ENCODE data around the gene PSMD11. TPM values are rescaled to one million over a fixed set of nuclear protein-coding genes. Genes with fewer than 3 reads are reported as not detected.

The PSMD11 gene
- polyA plus RNA-seq, 1 donor, result 57.1 TPM

DNA sequence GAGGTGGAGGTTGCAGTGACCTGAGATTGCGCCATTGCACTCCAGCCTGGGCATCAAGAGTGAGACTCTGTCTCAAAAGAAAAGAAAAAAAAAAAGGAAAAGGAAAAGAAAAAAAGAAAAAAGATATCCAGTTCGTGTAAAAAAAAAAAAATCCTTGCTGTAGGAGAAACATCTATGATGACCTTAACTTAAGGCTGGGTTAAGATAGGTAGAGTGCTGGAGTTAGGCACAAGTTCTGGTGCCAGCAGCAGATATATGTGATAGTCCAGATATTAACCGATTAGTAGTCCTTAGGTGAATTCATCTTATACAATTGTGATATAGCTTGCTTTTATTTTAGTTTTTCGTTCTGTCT lies 17.2 kb downstream of the PSMD11 start:
- Histone ChIP-seq H3K4me1 (ENCODE audit: control insufficient read depth, insufficient read depth, low read length) (peaks cover 6% of the 10 kb centered on the region), H3K9me3 (ENCODE audit: control insufficient read depth, low read depth, low read length) (no peaks in the 10 kb centered on the region), H3K27me3 (ENCODE audit: control insufficient read depth, insufficient read depth, low read length) (no peaks in the 10 kb centered on the region), H3K27ac (ENCODE audit: low read length) (no peak overlapping the region), H3K36me3 (ENCODE audit: control insufficient read depth, insufficient read depth, low read length) (peaks cover 37% of the 10 kb centered on the region), H3K4me3 (ENCODE audit: low read length) (no peak overlapping the region)
- WGBS (ENCODE audit: insufficient coverage, low lambda C conversion rate), result 80% methylated on average over 2 of the region's 4 CpGs
- DNase-seq, result no peak

DNA sequence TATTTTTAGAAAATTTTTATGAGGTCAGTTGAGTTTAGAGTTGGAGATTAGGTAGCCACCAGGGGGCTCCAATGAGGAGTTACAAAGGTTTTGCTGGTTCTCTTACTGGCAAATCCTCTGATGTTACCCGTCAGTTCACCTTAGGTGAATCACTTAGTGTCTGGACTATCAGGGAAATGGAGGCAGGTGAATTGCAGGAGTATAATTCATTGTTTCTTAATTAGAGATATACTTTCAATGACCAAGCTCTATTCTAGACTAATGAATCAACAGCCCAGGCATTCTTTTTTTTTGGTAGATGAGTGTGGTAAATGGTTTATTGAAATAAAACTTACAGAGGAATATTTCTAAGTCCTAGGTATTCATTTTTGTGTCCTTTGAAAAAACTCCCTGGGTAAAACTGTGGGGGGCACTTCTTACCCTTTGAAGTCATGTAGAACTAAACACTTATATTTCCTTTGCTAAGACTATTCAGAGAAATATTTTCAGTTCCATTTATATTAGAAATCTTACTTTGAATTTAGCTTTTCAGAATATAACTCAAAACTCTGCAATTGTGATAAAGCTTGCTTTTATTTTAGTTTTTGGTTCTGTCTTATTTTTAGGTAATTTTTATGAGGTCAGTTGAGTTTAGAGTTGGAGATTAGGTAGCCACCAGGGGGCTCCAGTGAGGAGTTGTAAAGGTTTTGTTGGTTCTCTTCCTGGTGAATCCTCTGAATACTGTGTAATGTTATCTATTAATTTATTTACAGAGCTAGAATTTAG lies 17.7 kb downstream of the PSMD11 start:
- DNase-seq, result peak in 1 of 2 donors; percentile 29

DNA sequence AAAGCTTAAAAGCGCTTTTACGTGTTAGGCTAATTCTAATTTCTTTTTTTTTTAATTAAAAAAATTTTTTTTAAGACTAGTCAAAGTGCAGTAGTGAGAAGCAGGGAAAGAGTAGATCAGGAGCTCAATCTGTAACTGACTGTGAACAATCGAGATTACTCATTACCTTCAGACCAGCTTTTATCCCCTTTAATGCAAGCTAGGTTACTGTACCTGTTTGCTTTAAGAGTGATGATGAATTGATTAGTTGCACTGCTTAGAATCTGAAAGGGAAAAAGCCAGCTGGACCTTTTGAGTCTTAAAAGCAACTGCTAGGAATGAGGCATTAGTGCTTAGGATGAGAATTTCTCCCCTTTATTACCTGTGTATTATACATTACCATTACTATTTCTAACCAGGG lies 19.0 kb downstream of the PSMD11 start:
- Histone ChIP-seq H3K27ac (ENCODE audit: low read length) (no peak overlapping the region), H3K27me3 (ENCODE audit: control insufficient read depth, insufficient read depth, low read length) (no peaks in the 10 kb centered on the region), H3K36me3 (ENCODE audit: control insufficient read depth, insufficient read depth, low read length) (peaks cover 43% of the 10 kb centered on the region), H3K4me1 (ENCODE audit: control insufficient read depth, insufficient read depth, low read length) (peaks cover 1% of the 10 kb centered on the region), H3K9me3 (ENCODE audit: control insufficient read depth, low read depth, low read length) (no peaks in the 10 kb centered on the region), H3K4me3 (ENCODE audit: low read length) (no peak overlapping the region)
- no peak for DNase-seq
- WGBS (ENCODE audit: insufficient coverage, low lambda C conversion rate), result no CpG with 5 or more reads among the region's 3 CpGs

More for the DNA sequence above, 17.7 kb downstream of the PSMD11 start:
- Histone ChIP-seq H3K27ac (ENCODE audit: low read length) (no peak overlapping the region), H3K4me3 (ENCODE audit: low read length) (no peak overlapping the region), H3K9me3 (ENCODE audit: control insufficient read depth, low read depth, low read length) (no peaks in the 10 kb centered on the region), H3K27me3 (ENCODE audit: control insufficient read depth, insufficient read depth, low read length) (no peaks in the 10 kb centered on the region), H3K36me3 (ENCODE audit: control insufficient read depth, insufficient read depth, low read length) (peaks cover 37% of the 10 kb centered on the region), H3K4me1 (ENCODE audit: control insufficient read depth, insufficient read depth, low read length) (peaks cover 6% of the 10 kb centered on the region)
- WGBS (ENCODE audit: insufficient coverage, low lambda C conversion rate), result no CpG with 5 or more reads among the region's 1 CpG

DNA sequence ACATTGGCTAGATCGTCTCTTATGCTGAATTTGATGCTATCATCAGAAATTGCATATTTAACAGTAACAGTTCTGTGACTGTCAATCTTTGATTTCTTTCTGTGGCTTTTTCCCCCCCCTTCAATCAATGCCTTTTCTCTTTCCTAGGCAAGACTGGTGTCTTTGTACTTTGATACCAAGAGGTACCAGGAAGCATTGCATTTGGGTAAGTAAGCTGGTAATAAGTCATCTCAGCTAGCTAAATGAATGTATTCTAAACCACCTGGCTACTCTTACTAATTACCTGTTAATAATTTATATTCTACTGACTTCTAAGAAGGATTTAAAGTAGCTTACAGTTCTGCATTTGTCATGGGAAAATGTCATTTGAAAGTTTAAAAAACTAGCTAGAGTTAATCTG lies 20.1 kb downstream of the PSMD11 start:
- DNase-seq, result no peak
- WGBS (ENCODE audit: insufficient coverage, low lambda C conversion rate), result no CpG with 5 or more reads among the region's 1 CpG
- Histone ChIP-seq H3K27ac (ENCODE audit: low read length) (no peak overlapping the region), H3K36me3 (ENCODE audit: control insufficient read depth, insufficient read depth, low read length) (peaks cover 45% of the 10 kb centered on the region), H3K4me1 (ENCODE audit: control insufficient read depth, insufficient read depth, low read length) (no peaks in the 10 kb centered on the region), H3K9me3 (ENCODE audit: control insufficient read depth, low read depth, low read length) (no peaks in the 10 kb centered on the region), H3K27me3 (ENCODE audit: control insufficient read depth, insufficient read depth, low read length) (no peaks in the 10 kb centered on the region), H3K4me3 (ENCODE audit: low read length) (no peak overlapping the region)

DNA sequence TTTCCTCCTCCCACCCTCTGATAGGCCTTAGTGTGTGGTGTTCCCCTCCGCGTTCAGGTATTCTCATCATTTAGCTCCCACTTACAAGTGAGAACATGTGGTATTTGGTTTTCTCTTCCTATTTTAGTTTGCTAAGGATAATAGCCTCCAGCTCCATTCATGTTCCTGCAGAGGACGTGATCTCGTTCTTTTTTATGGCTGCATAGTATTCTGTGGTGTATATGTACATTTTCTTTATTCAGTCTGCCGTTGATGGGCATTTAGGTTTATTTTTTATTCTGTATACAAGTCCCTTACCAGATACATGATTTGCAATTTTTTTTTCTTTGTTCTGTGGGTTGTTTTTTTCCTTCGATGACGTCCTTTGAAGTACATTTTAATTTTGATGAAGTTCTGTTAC lies 23.6 kb downstream of the PSMD11 start:
- no peaks in the 10 kb centered on the region for H3K9me3 ChIP-seq (ENCODE audit: control insufficient read depth, low read depth, low read length)
- no peak for DNase-seq
- H3K4me3 ChIP-seq (ENCODE audit: low read length), result no peak overlapping the region
- 100% methylated on average over 5 of the region's 7 CpGs for WGBS (ENCODE audit: insufficient coverage, low lambda C conversion rate)
- H3K27ac ChIP-seq (ENCODE audit: low read length), result no peak overlapping the region
- peaks cover 52% of the 10 kb centered on the region for H3K36me3 ChIP-seq (ENCODE audit: control insufficient read depth, insufficient read depth, low read length)
- H3K4me1 ChIP-seq (ENCODE audit: control insufficient read depth, insufficient read depth, low read length), result no peaks in the 10 kb centered on the region
- H3K27me3 ChIP-seq (ENCODE audit: control insufficient read depth, insufficient read depth, low read length), result no peaks in the 10 kb centered on the region

DNA sequence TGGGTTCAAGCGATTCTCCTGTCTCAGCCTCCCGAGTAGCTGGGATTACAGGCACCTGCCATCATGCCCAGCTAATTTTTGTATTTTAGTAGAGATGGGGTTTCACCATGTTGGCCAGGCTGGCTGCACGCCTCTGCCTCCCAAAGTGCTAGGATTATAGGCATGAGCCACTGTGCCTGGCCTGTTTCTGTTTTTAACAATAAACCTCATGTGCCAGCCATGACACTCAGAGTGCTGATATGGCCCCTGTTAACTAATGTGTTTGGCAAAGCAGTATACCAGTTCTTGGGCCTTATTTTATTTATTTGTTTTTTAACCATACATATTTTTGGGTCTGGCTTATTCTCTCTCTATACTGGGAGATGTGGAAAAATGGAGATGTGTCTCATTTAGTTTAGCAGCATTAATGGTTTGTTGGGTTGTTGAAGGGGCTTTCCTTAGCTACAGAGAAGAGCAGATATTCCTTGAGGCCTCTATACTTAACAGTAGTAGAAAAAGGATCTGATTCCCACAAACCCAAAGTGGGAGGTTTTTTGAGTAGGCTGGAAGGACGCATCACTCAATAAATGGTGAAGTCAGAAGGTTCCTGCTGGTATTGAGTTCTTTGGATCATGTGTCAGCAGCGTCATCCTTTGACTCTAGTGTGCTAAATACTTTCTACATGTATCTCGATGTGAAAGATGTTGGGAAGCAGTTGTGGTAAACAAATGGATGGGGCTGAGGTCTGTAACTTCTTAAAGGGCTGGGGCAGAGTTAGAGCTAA lies 26.3 kb downstream of the PSMD11 start:
- no peak overlapping the region for H3K4me3 ChIP-seq (ENCODE audit: low read length)
- no peaks in the 10 kb centered on the region for H3K4me1 ChIP-seq (ENCODE audit: control insufficient read depth, insufficient read depth, low read length)
- no peak overlapping the region for H3K27ac ChIP-seq (ENCODE audit: low read length)
- H3K36me3 ChIP-seq (ENCODE audit: control insufficient read depth, insufficient read depth, low read length), result peaks cover 66% of the 10 kb centered on the region
- no CpG with 5 or more reads among the region's 6 CpGs for WGBS (ENCODE audit: insufficient coverage, low lambda C conversion rate)
- H3K27me3 ChIP-seq (ENCODE audit: control insufficient read depth, insufficient read depth, low read length), result no peaks in the 10 kb centered on the region
- no peak for DNase-seq
- H3K9me3 ChIP-seq (ENCODE audit: control insufficient read depth, low read depth, low read length), result no peaks in the 10 kb centered on the region

DNA sequence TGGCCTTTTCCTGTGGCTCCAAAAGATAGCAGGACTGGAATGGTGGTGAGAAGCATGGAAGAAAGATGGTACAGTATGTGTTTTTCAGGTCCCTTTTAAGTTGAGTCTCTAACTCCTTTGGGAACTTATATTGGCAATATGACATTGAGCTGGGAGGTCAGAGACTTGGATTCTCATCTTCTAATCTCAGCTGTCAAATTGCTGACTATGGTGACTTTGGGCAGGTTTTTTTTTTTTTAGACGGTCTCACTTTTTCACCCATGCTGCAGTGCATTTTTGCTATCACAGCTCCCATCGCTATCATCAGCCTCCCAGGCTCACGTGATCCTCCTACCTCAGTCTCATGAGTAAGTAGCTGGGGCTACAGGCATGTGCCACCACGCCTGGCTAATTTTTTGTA lies 27.3 kb downstream of the PSMD11 start:
- no peak overlapping the region for H3K27ac ChIP-seq (ENCODE audit: low read length)
- H3K36me3 ChIP-seq (ENCODE audit: control insufficient read depth, insufficient read depth, low read length), result peaks cover 73% of the 10 kb centered on the region
- H3K4me1 ChIP-seq (ENCODE audit: control insufficient read depth, insufficient read depth, low read length), result no peaks in the 10 kb centered on the region
- no peak for DNase-seq
- no peak overlapping the region for H3K4me3 ChIP-seq (ENCODE audit: low read length)
- H3K27me3 ChIP-seq (ENCODE audit: control insufficient read depth, insufficient read depth, low read length), result no peaks in the 10 kb centered on the region
- 100% methylated on average over 1 of the region's 4 CpGs for WGBS (ENCODE audit: insufficient coverage, low lambda C conversion rate)
- no peaks in the 10 kb centered on the region for H3K9me3 ChIP-seq (ENCODE audit: control insufficient read depth, low read depth, low read length)

DNA sequence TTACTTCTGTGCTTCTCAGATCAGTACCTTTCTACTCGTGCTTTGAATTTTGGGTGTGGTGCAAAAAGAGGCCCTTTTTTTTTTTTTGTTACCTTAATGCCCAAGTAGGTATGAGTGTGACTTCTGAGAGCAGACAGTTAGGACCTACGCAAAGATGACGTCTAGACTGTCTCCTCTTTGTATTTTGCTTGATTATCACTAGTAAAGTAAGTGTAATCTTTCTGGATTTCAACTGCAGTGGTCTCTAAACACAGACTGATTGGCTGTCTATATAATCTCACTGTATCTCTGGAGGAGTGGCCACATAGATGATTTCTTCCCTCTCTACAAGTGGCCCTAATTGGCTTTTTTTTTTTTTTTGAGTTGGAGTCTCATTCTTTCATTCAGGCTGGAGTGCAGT lies 30.9 kb downstream of the PSMD11 start:
- Histone ChIP-seq H3K4me3 (ENCODE audit: low read length) (no peak overlapping the region), H3K36me3 (ENCODE audit: control insufficient read depth, insufficient read depth, low read length) (peaks cover 80% of the 10 kb centered on the region), H3K9me3 (ENCODE audit: control insufficient read depth, low read depth, low read length) (no peaks in the 10 kb centered on the region), H3K27ac (ENCODE audit: low read length) (no peak overlapping the region), H3K27me3 (ENCODE audit: control insufficient read depth, insufficient read depth, low read length) (no peaks in the 10 kb centered on the region), H3K4me1 (ENCODE audit: control insufficient read depth, insufficient read depth, low read length) (no peaks in the 10 kb centered on the region)
- no peak for DNase-seq
- no CpG with 5 or more reads among the region's 3 CpGs for WGBS (ENCODE audit: insufficient coverage, low lambda C conversion rate)

DNA sequence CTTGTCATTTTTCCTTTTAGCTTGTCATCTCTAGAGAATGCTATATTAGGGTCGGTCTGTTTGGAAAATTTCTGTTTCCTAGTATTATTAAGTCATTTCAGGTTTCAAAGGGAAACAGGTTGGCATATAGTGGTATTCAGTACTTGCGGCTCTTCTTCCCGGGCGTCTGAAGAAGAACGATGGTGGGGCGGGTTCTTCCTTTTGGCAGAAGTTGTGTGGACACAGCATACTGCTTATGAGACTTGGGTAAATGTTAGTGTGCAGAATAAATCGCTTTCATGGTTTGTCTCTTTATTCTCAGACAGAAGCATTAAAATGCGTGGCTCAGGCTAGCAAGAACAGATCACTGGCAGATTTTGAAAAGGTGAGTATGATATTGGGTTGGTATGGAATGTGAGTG lies 32.9 kb downstream of the PSMD11 start:
- H3K4me1 ChIP-seq (ENCODE audit: control insufficient read depth, insufficient read depth, low read length), result no peaks in the 10 kb centered on the region
- no peak overlapping the region for H3K27ac ChIP-seq (ENCODE audit: low read length)
- H3K4me3 ChIP-seq (ENCODE audit: low read length), result no peak overlapping the region
- 100% methylated on average over 3 of the region's 8 CpGs for WGBS (ENCODE audit: insufficient coverage, low lambda C conversion rate)
- H3K9me3 ChIP-seq (ENCODE audit: control insufficient read depth, low read depth, low read length), result no peaks in the 10 kb centered on the region
- DNase-seq, result no peak
- peaks cover 82% of the 10 kb centered on the region for H3K36me3 ChIP-seq (ENCODE audit: control insufficient read depth, insufficient read depth, low read length)
- H3K27me3 ChIP-seq (ENCODE audit: control insufficient read depth, insufficient read depth, low read length), result no peaks in the 10 kb centered on the region

DNA sequence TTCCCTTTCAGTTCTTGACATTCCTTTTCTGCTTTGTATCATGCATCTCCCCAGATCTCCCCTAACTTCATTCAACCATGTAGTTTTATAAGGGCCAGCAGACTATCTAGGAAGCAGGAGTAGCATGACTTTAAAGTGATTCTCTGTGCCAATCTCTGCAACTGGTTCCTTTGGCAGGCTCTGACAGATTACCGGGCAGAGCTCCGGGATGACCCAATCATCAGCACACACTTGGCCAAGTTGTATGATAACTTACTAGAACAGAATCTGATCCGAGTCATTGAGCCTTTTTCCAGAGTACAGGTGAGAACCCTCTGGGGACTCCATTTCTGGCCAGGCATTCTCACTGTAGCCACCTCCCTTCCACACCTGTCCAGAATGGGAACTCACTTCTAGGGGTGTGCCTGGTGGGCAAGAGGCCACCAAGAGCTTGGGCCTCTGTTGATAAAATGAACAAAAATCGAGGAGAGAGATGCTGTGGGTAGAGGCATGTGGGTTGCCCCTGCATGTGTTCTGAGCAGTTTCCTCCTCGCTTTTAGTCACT lies 34.8 kb downstream of the PSMD11 start:
- no peaks in the 10 kb centered on the region for H3K27me3 ChIP-seq (ENCODE audit: control insufficient read depth, insufficient read depth, low read length)
- peaks cover 79% of the 10 kb centered on the region for H3K36me3 ChIP-seq (ENCODE audit: control insufficient read depth, insufficient read depth, low read length)

More for the DNA sequence above, 34.8 kb downstream of the PSMD11 start:
- H3K9me3 ChIP-seq (ENCODE audit: control insufficient read depth, low read depth, low read length), result no peaks in the 10 kb centered on the region
- DNase-seq, result no peak
- H3K4me1 ChIP-seq (ENCODE audit: control insufficient read depth, insufficient read depth, low read length), result no peaks in the 10 kb centered on the region
- no peak overlapping the region for H3K4me3 ChIP-seq (ENCODE audit: low read length)
- no peak overlapping the region for H3K27ac ChIP-seq (ENCODE audit: low read length)
- no CpG with 5 or more reads among the region's 5 CpGs for WGBS (ENCODE audit: insufficient coverage, low lambda C conversion rate)

Measured in large intestine (tissue), 3 donors.